GM19351 (cell line): ENCODE measurements around the gene CAB39L.
"Not testable (repeated sequence)": the region's sequence is repeated elsewhere in the genome, so short reads cannot be mapped to it uniquely, and the experiment has no call there.

Source experiments
- ATAC-seq: cut with Tn5 transposase; IDR thresholded peaks from one replicate; pipeline ENCODE4 v1.9.1; 2021; ENCODE audit warnings: mild to moderate bottlenecking, moderate library complexity; ENCODE audit not compliant: unreplicated experiment

Gene CAB39L

GRCh38 chr13:49296659-49297058 is 147.2 kb downstream of the CAB39L start:
- ATAC-seq, result no peak

GRCh38 chr13:49295244-49295643 is 148.6 kb downstream of the CAB39L start:
- no peak for ATAC-seq

GRCh38 chr13:49294723-49295122 is 149.1 kb downstream of the CAB39L start:
- ATAC-seq, result not testable (repeated sequence)

GRCh38 chr13:49292742-49293486 is 150.9 kb downstream of the CAB39L start:
- no peak for ATAC-seq

- ATAC-seq, result no peak
These were observed 155.4 kb downstream of the CAB39L start for GRCh38 chr13:49288458-49288857.

GRCh38 chr13:49287995-49288394 is 155.9 kb downstream of the CAB39L start:
- no peak for ATAC-seq

GRCh38 chr13:49279885-49280284 is 164.0 kb downstream of the CAB39L start:
- ATAC-seq, result no peak

GRCh38 chr13:49279112-49279511 is 164.8 kb downstream of the CAB39L start:
- no peak for ATAC-seq

GRCh38 chr13:49278211-49278610 is 165.7 kb downstream of the CAB39L start:
- no peak for ATAC-seq

GRCh38 chr13:49272296-49272695 is 171.6 kb downstream of the CAB39L start:
- ATAC-seq, result no peak

GRCh38 chr13:49271264-49271663 is 172.6 kb downstream of the CAB39L start:
- no peak for ATAC-seq

- ATAC-seq, result no peak
These were observed 178.0 kb downstream of the CAB39L start for GRCh38 chr13:49265822-49266221.

GRCh38 chr13:49262634-49263033 is 181.2 kb downstream of the CAB39L start:
- ATAC-seq, result no peak

- ATAC-seq, result no peak
These were observed 184.3 kb downstream of the CAB39L start for GRCh38 chr13:49259586-49259985.
